ENCODE results near the gene EXT2.

Gene EXT2

DNA sequence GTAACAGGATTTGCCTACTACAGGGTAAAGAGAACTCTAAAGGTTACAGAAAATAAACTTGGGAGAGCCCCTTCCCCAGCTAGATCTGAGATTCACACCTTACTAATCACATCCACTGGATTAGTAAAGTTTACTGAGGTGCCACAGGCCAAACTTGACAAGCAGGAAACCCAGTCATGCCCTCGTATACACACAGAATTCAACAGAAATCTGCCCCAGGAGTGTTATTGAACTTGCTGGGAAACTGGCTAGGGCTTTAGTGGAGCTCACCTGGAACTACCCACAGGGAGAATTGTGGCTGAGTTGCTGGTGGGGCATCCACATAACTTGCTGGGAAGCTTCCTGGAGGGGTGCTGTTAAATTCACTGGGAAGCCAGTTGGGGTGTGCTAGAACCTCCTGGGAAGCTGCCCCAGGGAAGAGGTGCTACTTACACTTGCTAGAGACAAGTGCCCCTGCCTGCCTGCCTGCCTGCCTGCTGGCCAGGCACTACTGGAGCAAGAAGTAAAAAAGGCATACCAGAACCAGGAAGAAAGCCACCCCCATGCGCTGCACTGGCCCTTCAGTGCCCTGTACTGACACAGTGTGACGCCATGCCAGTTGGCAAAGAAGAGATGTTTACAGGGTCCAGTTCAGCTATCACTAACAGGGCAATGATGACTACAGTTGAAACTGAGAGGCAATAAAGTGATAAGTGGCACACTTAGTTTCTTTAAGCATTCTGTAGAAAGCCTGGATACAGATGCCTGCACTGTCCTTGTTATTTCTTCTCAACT is 108.0 kb downstream of the EXT2 start:
- DNase-seq (ENCODE audit: low read depth), result no peak

DNA sequence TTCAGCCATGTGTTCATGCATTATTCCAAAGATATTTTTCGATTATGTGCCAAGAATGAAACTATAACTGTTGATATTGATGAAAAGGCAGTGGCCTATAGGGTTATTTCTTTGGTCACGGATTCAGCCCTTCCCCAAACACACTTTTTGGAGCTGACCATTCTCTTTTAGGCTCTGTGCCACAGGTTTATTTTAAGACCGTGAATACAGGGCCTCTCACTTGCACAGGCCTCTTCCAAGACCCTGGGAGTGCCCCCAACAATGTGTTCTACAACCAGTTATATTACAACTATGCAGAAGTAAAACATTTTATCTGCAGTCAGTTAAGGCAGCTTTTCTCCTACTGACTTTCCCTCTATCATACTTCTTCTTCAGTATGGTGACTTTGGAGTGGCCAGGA is 109.9 kb downstream of the EXT2 start:
- DNase-seq (ENCODE audit: low read depth), result no peak

- no peak for DNase-seq (ENCODE audit: low read depth)
Measured at GRCh38 chr11:44205836-44206235, 110.4 kb downstream of the EXT2 start.

- no peak for DNase-seq (ENCODE audit: low read depth)
Measured at GRCh38 chr11:44207292-44207691, 111.8 kb downstream of the EXT2 start.

- no peak for DNase-seq (ENCODE audit: low read depth)
Measured at GRCh38 chr11:44208976-44209603, 113.6 kb downstream of the EXT2 start.

DNA sequence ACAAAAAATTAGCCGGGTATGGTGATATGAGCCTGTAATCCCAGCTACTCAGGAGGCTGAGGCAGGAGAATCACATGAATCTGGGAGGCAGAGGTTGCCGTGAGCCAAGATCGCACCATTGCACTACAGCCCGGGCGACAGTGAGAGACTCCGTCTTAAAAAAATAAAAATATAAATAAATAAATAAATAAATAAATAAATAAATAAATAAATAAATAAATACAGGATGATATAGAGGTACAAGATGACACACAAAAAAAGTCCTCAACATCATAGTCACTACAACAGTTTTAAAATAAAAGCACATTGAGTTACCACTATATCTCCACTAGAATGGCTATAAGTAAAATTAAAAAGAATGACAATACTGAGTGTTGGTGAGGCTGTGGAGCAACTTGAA is 116.7 kb downstream of the EXT2 start:
- no peak for DNase-seq (ENCODE audit: low read depth)

GRCh38 chr11:44213148-44213547 is 117.7 kb downstream of the EXT2 start:
- DNase-seq (ENCODE audit: low read depth), result no peak

DNA sequence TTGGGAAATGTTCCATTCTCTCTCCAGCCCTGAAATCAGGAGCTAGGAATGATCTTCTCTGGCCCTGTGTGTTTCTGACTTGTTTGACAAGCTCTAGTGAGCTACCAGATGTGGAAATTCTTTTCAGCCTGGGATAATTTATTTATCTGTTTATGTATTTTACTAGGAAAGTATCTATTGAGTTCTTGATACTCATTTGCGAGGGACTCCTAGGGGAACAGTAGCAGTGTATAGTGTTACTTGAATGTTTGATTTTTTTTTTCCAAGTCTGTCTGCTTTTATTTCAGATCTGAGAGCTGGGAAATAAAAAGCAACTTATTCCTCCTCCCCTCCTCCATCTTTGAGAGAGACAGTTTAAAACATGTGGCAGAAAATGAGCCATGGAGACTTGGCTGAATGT is 122.0 kb downstream of the EXT2 start:
- no peak for DNase-seq (ENCODE audit: low read depth)

- no peak for DNase-seq (ENCODE audit: low read depth)
Measured at GRCh38 chr11:44219830-44220796, 124.6 kb downstream of the EXT2 start.

- DNase-seq (ENCODE audit: low read depth), result no peak
Measured at GRCh38 chr11:44221456-44221855, 126.0 kb downstream of the EXT2 start.

DNA sequence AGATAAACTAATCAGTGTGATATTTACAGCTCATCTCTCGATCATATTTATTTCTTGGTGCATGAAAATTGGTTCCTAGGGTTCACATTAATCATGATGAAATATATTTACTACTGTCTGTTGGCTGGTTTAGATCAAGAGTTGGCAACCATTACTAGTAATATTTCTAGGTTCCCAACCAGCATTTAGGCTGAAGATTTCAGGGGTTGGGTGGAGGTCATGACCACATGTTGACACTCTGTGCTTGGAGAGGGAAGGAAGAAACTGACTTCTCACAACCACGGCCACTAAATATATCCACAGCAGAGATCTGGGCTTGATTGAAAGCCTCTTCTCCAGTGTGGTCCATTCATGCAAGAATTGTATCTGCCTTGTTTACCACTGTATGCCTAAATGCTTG is 126.5 kb downstream of the EXT2 start:
- DNase-seq (ENCODE audit: low read depth), result no peak

DNA sequence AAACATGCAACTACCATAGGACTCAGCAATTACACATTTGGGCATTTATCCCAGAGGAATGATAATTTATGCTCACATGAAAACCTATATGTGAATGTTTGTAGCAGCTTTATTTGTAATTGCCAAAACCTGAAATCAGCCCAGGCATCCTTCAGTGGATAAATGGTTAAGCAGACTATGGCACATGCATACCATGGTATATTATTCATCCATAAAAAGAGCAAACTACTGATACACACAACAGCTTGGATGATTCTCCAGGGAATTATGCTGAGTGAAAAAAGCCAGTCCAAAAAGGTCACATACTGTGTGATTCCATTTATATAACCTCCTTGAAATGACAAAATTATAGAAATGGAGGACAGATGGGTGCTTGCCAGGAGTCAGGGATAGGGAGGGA is 127.8 kb downstream of the EXT2 start:
- DNase-seq (ENCODE audit: low read depth), result no peak

DNA sequence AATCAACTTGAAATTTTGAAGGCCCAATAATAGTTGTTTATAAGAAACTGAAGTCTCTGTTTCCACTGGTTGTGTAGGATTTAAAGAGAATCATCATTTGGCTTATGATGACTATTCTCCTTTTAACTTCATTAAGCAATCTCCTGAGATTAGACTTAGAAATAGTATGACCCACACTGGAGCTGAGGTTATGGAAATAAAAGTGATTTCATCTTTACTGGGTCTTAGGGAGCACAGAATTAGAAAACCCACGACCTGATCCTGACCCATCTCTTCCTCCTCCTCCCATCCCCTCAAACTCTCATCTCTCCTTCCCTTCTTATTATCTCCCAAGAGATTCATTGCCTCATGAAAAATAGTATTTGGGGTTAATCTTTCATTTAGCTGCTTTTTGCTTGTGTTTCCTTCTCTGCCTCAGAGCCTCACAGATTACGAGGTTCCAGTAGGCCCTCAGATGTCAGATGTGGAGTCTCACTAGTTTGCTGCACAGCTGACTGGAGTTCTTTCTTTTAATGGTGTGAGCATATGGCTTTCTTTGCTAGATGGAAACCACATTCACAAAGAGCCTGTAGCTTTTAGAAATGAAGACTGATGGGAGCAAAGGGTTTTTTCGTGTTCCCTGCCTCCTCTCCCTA is 129.5 kb downstream of the EXT2 start:
- DNase-seq (ENCODE audit: low read depth), result no peak

GRCh38 chr11:44226490-44226889 is 131.0 kb downstream of the EXT2 start:
- no peak for DNase-seq (ENCODE audit: low read depth)

DNA sequence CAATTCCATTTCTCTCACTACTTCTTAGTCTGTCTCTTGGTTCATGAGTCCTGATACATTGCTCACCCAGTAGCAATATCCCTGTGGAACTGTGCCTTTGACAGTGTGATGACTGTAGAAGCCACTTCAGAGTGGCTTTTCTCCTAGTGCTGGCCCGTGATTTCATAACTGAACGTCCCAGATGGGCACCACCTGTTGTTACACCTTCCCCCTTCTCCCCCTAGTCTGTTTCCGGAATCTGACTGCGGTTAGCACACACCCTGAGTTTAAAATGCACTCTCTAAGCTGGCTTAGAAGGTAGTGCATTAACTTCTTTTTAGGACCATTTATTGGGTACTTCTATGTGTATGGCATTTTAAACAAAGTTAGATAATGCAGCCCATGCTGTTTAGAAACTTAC is 131.5 kb downstream of the EXT2 start:
- DNase-seq (ENCODE audit: low read depth), result no peak

GRCh38 chr11:44228379-44228778 is 132.9 kb downstream of the EXT2 start:
- no peak for DNase-seq (ENCODE audit: low read depth)

GRCh38 chr11:44229098-44229497 is 133.6 kb downstream of the EXT2 start:
- no peak for DNase-seq (ENCODE audit: low read depth)

GRCh38 chr11:44229624-44230023 is 134.1 kb downstream of the EXT2 start:
- DNase-seq (ENCODE audit: low read depth), result no peak

GRCh38 chr11:44235765-44236201 is 140.3 kb downstream of the EXT2 start:
- DNase-seq (ENCODE audit: low read depth), result no peak

DNA sequence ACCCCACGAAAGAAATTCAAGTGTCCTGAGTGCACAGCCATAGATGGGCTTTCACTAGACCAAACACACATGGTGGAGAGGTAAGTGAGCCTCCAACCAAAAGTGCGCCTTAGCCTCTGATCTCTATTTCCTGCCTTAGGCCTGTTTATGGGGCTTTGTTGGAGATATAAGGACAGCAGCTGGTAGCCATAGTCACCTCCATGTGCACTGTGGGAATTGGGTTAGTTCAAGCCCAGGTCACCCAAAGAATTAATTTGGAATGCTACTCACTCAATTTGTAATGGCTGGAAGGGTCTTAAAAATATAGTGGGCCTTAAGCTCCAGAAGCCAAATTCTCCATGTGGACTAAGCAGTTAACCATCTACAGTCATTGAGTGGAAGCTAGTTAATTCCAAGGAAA is 140.8 kb downstream of the EXT2 start:
- no peak for DNase-seq (ENCODE audit: low read depth)

DNA sequence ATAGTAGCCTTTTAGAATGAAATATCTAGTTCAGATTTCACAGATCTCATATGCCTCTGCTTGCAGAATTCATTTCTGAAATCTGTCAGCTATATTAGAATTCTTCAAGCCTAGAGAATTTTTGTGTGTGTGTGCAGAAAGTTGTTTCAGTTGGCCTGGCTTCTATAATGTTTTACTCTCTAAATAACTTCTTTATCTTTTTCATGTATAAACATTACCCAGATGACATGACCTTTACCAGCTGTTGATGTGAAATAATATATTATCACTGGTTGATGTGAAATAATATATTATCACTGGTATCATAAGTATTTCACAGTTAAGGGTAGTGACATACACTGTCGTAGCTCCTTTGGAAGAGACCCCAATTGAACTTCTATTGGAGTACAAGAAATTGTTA is 141.7 kb downstream of the EXT2 start:
- no peak for DNase-seq (ENCODE audit: low read depth)

GRCh38 chr11:44241851-44242250 is 146.4 kb downstream of the EXT2 start:
- DNase-seq (ENCODE audit: low read depth), result no peak

Data from CMK (cell line).